ENCODE measurements around the gene PPP1CC.

PPP1CC gene

GRCh38 chr12:110721570-110721969 is 21.1 kb downstream of the PPP1CC start:
- no peak for DNase-seq

- no peak for DNase-seq
These were observed 22.2 kb downstream of the PPP1CC start for GRCh38 chr12:110720516-110720915.

- DNase-seq: no peak
These were observed 24.3 kb downstream of the PPP1CC start for GRCh38 chr12:110718222-110718908.

- DNase-seq: peak in 1 of 2 experiments; percentile 45
These were observed 25.7 kb downstream of the PPP1CC start for GRCh38 chr12:110717037-110717436.

GRCh38 chr12:110708917-110709316 is 33.8 kb downstream of the PPP1CC start:
- no peak for DNase-seq

GRCh38 chr12:110705309-110705708 is 37.4 kb downstream of the PPP1CC start:
- DNase-seq: no peak

- DNase-seq: no peak
These were observed 37.9 kb downstream of the PPP1CC start for GRCh38 chr12:110704750-110705149.

GRCh38 chr12:110704231-110704630 is 38.5 kb downstream of the PPP1CC start:
- DNase-seq: no peak

- no peak for DNase-seq
These were observed 40.6 kb downstream of the PPP1CC start for GRCh38 chr12:110702081-110702480.

- DNase-seq: peak in 1 of 2 experiments; percentile 18
These were observed 42.9 kb downstream of the PPP1CC start for GRCh38 chr12:110699591-110700445.

- peak; percentile 83 to 87 for DNase-seq
These were observed 44.4 kb downstream of the PPP1CC start for GRCh38 chr12:110698171-110698902.

GRCh38 chr12:110697236-110697635 is 45.5 kb downstream of the PPP1CC start:
- no peak for DNase-seq

GRCh38 chr12:110696283-110696682 is 46.4 kb downstream of the PPP1CC start:
- DNase-seq: no peak

- no peak for DNase-seq
These were observed 48.3 kb downstream of the PPP1CC start for GRCh38 chr12:110694330-110694901.

- no peak for DNase-seq
These were observed 49.0 kb downstream of the PPP1CC start for GRCh38 chr12:110693731-110694130.

- no peak for DNase-seq
These were observed 52.6 kb downstream of the PPP1CC start for GRCh38 chr12:110690127-110690430.

- DNase-seq: peak; percentile 69 to 73
These were observed 53.2 kb downstream of the PPP1CC start for GRCh38 chr12:110689281-110690126.

GRCh38 chr12:110688446-110689280 is 54.0 kb downstream of the PPP1CC start, which contains the start of gene HVCN1:
HVCN1 (minus strand) TSS chr12:110689115; CDS start chr12:110683245, 5,870 bp downstream.
- no peak for DNase-seq

GRCh38 chr12:110687396-110688169 is 55.1 kb downstream of the PPP1CC start:
- no peak for DNase-seq

GRCh38 chr12:110686294-110686903 is 56.3 kb downstream of the PPP1CC start:
- no peak for DNase-seq
